BE2C (cell line): ENCODE measurements around the gene CDK2.
A peak's percentile ranks its signal among the peaks of the same experiment; 100 is the strongest.

ENCODE experiments used
- DNase-seq: peaks from one replicate; pipeline ENCODE4 v3.0.0-alpha.2; 2020
- H3K27me3 ChIP-seq: fragments of 250-450 bp; sonication (Bioruptor Pico); 2 replicates; pipeline ENCODE4 v1.5.1; 2020; ENCODE audit warnings: mild to moderate bottlenecking
- H3K36me3 ChIP-seq: fragments of 250-450 bp; sonication (Bioruptor Pico); 2 replicates; pipeline ENCODE4 v1.5.1; 2020; ENCODE audit warnings: mild to moderate bottlenecking
- H3K4me1 ChIP-seq: fragments of 250-450 bp; sonication (Bioruptor Pico); 2 replicates; pipeline ENCODE4 v1.5.1; 2020
- H3K4me3 ChIP-seq: 2 replicates; pipeline ENCODE4 v1.5.1; 2011; ENCODE audit warnings: low read depth, low read length
- H3K9me3 ChIP-seq: fragments of 250-450 bp; sonication (Bioruptor Pico); 2 replicates; pipeline ENCODE4 v1.5.1; 2020
- CTCF ChIP-seq: IDR thresholded peaks from 2 replicates; pipeline ENCODE4 v1.5.1; 2012; ENCODE audit warnings: mild to moderate bottlenecking, low read depth, low read length

CDK2 gene

GRCh38 chr12:55926738-55927587, 39.7 kb upstream of the CDK2 start:
- Histone ChIP-seq H3K4me3 (peak overlapping the region; percentile 98), H3K4me1 (peaks cover 7% of the 10 kb centered on the region), H3K9me3 (no peaks in the 10 kb centered on the region), H3K36me3 (peaks cover 4% of the 10 kb centered on the region), H3K27me3 (no peaks in the 10 kb centered on the region)
- peak; percentile 79 for TF ChIP-seq CTCF
- peak; percentile 90 for DNase-seq

- H3K4me3 ChIP-seq: peak within 1 kb of the TSS; percentile 98
- H3K4me1 ChIP-seq: peaks cover 7% of the 10 kb centered on the region
- H3K9me3 ChIP-seq: no peaks in the 10 kb centered on the region
- peak; percentile 51 for DNase-seq
- no peaks in the 10 kb centered on the region; the same call in none of the 2 replicates for H3K36me3 ChIP-seq
- H3K27me3 ChIP-seq: no peaks in the 10 kb centered on the region; the same call in 1 of the 2 replicates
- no peak for TF ChIP-seq CTCF
Observed at GRCh38 chr12:55927588-55928502, 38.8 kb upstream of the CDK2 start, which contains the start of gene PYM1. Gene PYM1 (minus strand): TSS chr12:55927894. CDS start chr12:55927761, 133 bp downstream.

GRCh38 chr12:55929306-55929791, 37.3 kb upstream of the CDK2 start:
- TF ChIP-seq CTCF: no peak
- Histone ChIP-seq H3K36me3 (no peaks in the 10 kb centered on the region; the same call in 1 of the 2 replicates), H3K4me1 (peaks cover 7% of the 10 kb centered on the region), H3K9me3 (no peaks in the 10 kb centered on the region), H3K4me3 (no peak overlapping the region), H3K27me3 (no peaks in the 10 kb centered on the region; the same call in 1 of the 2 replicates)
- DNase-seq: no peak

GRCh38 chr12:55930771-55931316, 35.8 kb upstream of the CDK2 start, which contains the start of gene DGKA:
Gene DGKA (plus strand): TSS chr12:55931162. CDS start chr12:55936504, 5,342 bp downstream.
- DNase-seq: no peak
- no peaks in the 10 kb centered on the region for H3K9me3 ChIP-seq
- H3K27me3 ChIP-seq: no peaks in the 10 kb centered on the region; the same call in 1 of the 2 replicates
- H3K4me1 ChIP-seq: peaks cover 7% of the 10 kb centered on the region
- peak; percentile 76 for TF ChIP-seq CTCF
- peak within 1 kb of the TSS; percentile 68 for H3K4me3 ChIP-seq
- no peaks in the 10 kb centered on the region for H3K36me3 ChIP-seq

- DNase-seq: no peak
- Histone ChIP-seq H3K4me3 (peak overlapping the region; percentile 68), H3K9me3 (no peaks in the 10 kb centered on the region), H3K27me3 (no peaks in the 10 kb centered on the region; the same call in 1 of the 2 replicates), H3K36me3 (no peaks in the 10 kb centered on the region), H3K4me1 (peaks cover 7% of the 10 kb centered on the region)
- no peak for TF ChIP-seq CTCF
Observed at GRCh38 chr12:55931317-55931779, 35.3 kb upstream of the CDK2 start.
